Measurements from ENCODE around the gene COPS4.

The COPS4 gene

DNA sequence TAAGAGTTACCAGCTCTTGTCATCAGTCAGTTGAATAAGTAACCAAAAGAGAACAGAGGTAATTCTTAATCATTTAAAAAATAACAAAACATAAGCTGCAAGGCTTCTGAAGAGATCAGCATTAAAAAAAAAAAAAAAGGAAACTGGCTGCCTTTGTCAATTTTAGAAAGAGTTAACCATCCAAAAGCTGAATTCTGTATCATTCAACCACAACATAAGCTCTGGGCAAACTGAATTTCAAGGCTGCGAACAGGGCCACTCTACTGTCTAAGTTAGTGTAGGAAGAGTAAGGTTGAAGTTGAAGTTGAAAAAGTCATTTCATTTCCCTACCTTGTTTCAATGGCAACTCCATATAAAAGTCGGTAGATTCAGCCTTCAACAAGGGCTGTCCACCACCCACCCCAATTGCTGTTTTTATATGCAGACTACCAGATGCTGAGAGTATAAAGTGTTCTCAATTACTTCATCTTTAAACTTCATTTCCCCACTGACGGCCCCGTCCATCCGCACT, 23.2 kb upstream of the COPS4 start:
- Histone ChIP-seq H3K14ac (ENCODE audit: low read length in 2 of 2) (no peak overlapping the region), H3K9ac (ENCODE audit: low read length) (peak overlapping the region; percentile 99), H3K4me1 (ENCODE audit: control insufficient read depth, insufficient read depth, low read depth, low read length) (peaks cover 2% of the 10 kb centered on the region), H2BK12ac (ENCODE audit: low read length in 2 of 2) (no peak overlapping the region), H4K91ac (ENCODE audit: low read length) (no peak overlapping the region), H3K9me3 (ENCODE audit: control insufficient read depth, low read length) (no peaks in the 10 kb centered on the region), H2BK5ac (ENCODE audit: low read depth, low read length, poor library complexity, severe bottlenecking) (no peak overlapping the region), H3K36me3 (ENCODE audit: control insufficient read depth in 1 of 2, insufficient read depth in 2 of 2, low read depth in 1 of 2, low read length in 2 of 2) (no peaks in the 10 kb centered on the region), H3K4ac (ENCODE audit: low read depth in 1 of 2, low read length in 2 of 2) (no peak overlapping the region), H4K8ac (ENCODE audit: low read length) (no peak overlapping the region), H3K18ac (ENCODE audit: low read depth in 1 of 2, low read length in 2 of 2) (no peak overlapping the region), H3K27ac (ENCODE audit: low read length, poor library complexity, severe bottlenecking) (no peak overlapping the region), H2BK15ac (ENCODE audit: low read depth, poor library complexity, severe bottlenecking) (no peak overlapping the region), H3K4me2 (ENCODE audit: low read length, poor library complexity, severe bottlenecking) (peak overlapping the region; percentile 73), H2AFZ (ENCODE audit: low read depth, low read length) (peak overlapping the region; percentile 33), H3K23ac (ENCODE audit: low read length in 2 of 2) (no peak overlapping the region), H3K27me3 (ENCODE audit: control insufficient read depth in 1 of 2, insufficient read depth in 1 of 2, low read length in 2 of 2) (no peaks in the 10 kb centered on the region), H2AK5ac (ENCODE audit: low read length, severe bottlenecking) (no peak overlapping the region), H3K4me3 (ENCODE audit: insufficient read depth in 1 of 2, low read depth in 1 of 2, low read length in 2 of 2) (peak overlapping the region; percentile 80 to 95), H2BK120ac (ENCODE audit: low read depth, low read length) (no peak overlapping the region), H3K79me1 (replicated peaks; ENCODE audit: low read length, poor library complexity, severe bottlenecking) (peaks cover 4% of the 10 kb centered on the region)
- DNase-seq: no peak
- WGBS: 1% methylated on average over 4 of the region's 5 CpGs

GRCh38 chr4:83012200-83012686, 22.7 kb upstream of the COPS4 start:
- Histone ChIP-seq H2BK15ac (ENCODE audit: low read depth, poor library complexity, severe bottlenecking) (peak overlapping the region; percentile 48), H3K14ac (ENCODE audit: low read length in 2 of 2) (no peak overlapping the region), H3K4me3 (ENCODE audit: insufficient read depth in 1 of 2, low read depth in 1 of 2, low read length in 2 of 2) (peak overlapping the region; percentile 80 to 95), H3K4ac (ENCODE audit: low read depth in 1 of 2, low read length in 2 of 2) (no peak overlapping the region), H3K18ac (ENCODE audit: low read depth in 1 of 2, low read length in 2 of 2) (peak overlapping the region; percentile 12 to 41), H2BK12ac (ENCODE audit: low read length in 2 of 2) (no peak overlapping the region), H3K36me3 (ENCODE audit: control insufficient read depth in 1 of 2, insufficient read depth in 2 of 2, low read depth in 1 of 2, low read length in 2 of 2) (no peaks in the 10 kb centered on the region), H4K91ac (ENCODE audit: low read length) (no peak overlapping the region), H2AK5ac (ENCODE audit: low read length, severe bottlenecking) (no peak overlapping the region), H2AFZ (ENCODE audit: low read depth, low read length) (peak overlapping the region; percentile 33), H3K4me2 (ENCODE audit: low read length, poor library complexity, severe bottlenecking) (peak overlapping the region; percentile 73), H2BK5ac (ENCODE audit: low read depth, low read length, poor library complexity, severe bottlenecking) (no peak overlapping the region), H3K23ac (ENCODE audit: low read length in 2 of 2) (no peak overlapping the region), H3K9ac (ENCODE audit: low read length) (peak overlapping the region; percentile 99), H4K8ac (ENCODE audit: low read length) (no peak overlapping the region), H3K79me1 (replicated peaks; ENCODE audit: low read length, poor library complexity, severe bottlenecking) (peaks cover 4% of the 10 kb centered on the region), H2BK120ac (ENCODE audit: low read depth, low read length) (no peak overlapping the region), H3K4me1 (ENCODE audit: control insufficient read depth, insufficient read depth, low read depth, low read length) (peaks cover 2% of the 10 kb centered on the region), H3K27ac (ENCODE audit: low read length, poor library complexity, severe bottlenecking) (no peak overlapping the region), H3K27me3 (ENCODE audit: control insufficient read depth in 1 of 2, insufficient read depth in 1 of 2, low read length in 2 of 2) (no peaks in the 10 kb centered on the region), H3K9me3 (ENCODE audit: control insufficient read depth, low read length) (no peaks in the 10 kb centered on the region)
- peak; percentile 72 for DNase-seq
- 0% methylated on average over 42 of the region's 43 CpGs for WGBS

GRCh38 chr4:83012687-83013419, 22.1 kb upstream of the COPS4 start:
- Histone ChIP-seq H3K23ac (ENCODE audit: low read length in 2 of 2) (no peak overlapping the region), H3K18ac (ENCODE audit: low read depth in 1 of 2, low read length in 2 of 2) (peak overlapping the region; percentile 40 to 41), H2AFZ (ENCODE audit: low read depth, low read length) (peak overlapping the region; percentile 33), H2BK5ac (ENCODE audit: low read depth, low read length, poor library complexity, severe bottlenecking) (no peak overlapping the region), H3K4me2 (ENCODE audit: low read length, poor library complexity, severe bottlenecking) (peak overlapping the region; percentile 73), H3K4ac (ENCODE audit: low read depth in 1 of 2, low read length in 2 of 2) (no peak overlapping the region), H3K79me1 (replicated peaks; ENCODE audit: low read length, poor library complexity, severe bottlenecking) (peaks cover 3% of the 10 kb centered on the region), H3K9ac (ENCODE audit: low read length) (peak overlapping the region; percentile 99), H4K91ac (ENCODE audit: low read length) (no peak overlapping the region), H3K4me3 (ENCODE audit: insufficient read depth in 1 of 2, low read depth in 1 of 2, low read length in 2 of 2) (peak overlapping the region; percentile 80 to 95), H3K27me3 (ENCODE audit: control insufficient read depth in 1 of 2, insufficient read depth in 1 of 2, low read length in 2 of 2) (no peaks in the 10 kb centered on the region), H3K4me1 (ENCODE audit: control insufficient read depth, insufficient read depth, low read depth, low read length) (peaks cover 2% of the 10 kb centered on the region), H3K36me3 (ENCODE audit: control insufficient read depth in 1 of 2, insufficient read depth in 2 of 2, low read depth in 1 of 2, low read length in 2 of 2) (no peaks in the 10 kb centered on the region), H3K9me3 (ENCODE audit: control insufficient read depth, low read length) (no peaks in the 10 kb centered on the region), H4K8ac (ENCODE audit: low read length) (no peak overlapping the region), H3K27ac (ENCODE audit: low read length, poor library complexity, severe bottlenecking) (peak overlapping the region; percentile 87), H2BK15ac (ENCODE audit: low read depth, poor library complexity, severe bottlenecking) (peak overlapping the region; percentile 48), H3K14ac (ENCODE audit: low read length in 2 of 2) (no peak overlapping the region), H2AK5ac (ENCODE audit: low read length, severe bottlenecking) (no peak overlapping the region), H2BK12ac (ENCODE audit: low read length in 2 of 2) (no peak overlapping the region), H2BK120ac (ENCODE audit: low read depth, low read length) (no peak overlapping the region)
- DNase-seq: peak; percentile 98
- WGBS: under 1% methylated on average over 68 of the region's 73 CpGs

DNA sequence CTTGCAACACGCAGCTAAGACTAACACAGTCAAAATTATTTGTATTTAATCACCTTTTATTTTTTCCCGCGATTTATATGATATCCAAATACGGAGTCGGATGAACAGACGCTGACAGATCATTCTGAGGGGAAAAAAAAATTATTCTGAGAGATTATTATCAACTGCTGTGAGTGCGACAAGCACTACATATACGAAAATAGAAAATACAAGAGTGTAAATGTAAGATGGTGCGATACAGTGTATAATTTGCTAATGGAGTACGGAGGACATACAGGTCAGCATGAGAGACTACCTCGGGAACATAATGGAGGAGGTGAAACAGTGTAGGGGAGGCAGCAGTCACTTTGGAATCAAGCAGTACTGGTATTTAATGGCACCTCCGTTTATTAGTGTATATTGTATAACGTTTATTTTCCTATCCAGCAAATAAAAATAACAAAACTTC, 21.5 kb upstream of the COPS4 start:
- Histone ChIP-seq H3K4ac (ENCODE audit: low read depth in 1 of 2, low read length in 2 of 2) (peak overlapping the region in 1 of 2 experiments; percentile 53), H3K14ac (ENCODE audit: low read length in 2 of 2) (no peak overlapping the region), H2BK5ac (ENCODE audit: low read depth, low read length, poor library complexity, severe bottlenecking) (no peak overlapping the region), H3K4me2 (ENCODE audit: low read length, poor library complexity, severe bottlenecking) (peak overlapping the region; percentile 15), H4K91ac (ENCODE audit: low read length) (no peak overlapping the region), H2AK5ac (ENCODE audit: low read length, severe bottlenecking) (no peak overlapping the region), H2BK15ac (ENCODE audit: low read depth, poor library complexity, severe bottlenecking) (no peak overlapping the region), H3K9ac (ENCODE audit: low read length) (peak overlapping the region; percentile 93), H3K79me1 (replicated peaks; ENCODE audit: low read length, poor library complexity, severe bottlenecking) (peaks cover 3% of the 10 kb centered on the region), H3K4me1 (ENCODE audit: control insufficient read depth, insufficient read depth, low read depth, low read length) (peaks cover under 1% of the 10 kb centered on the region), H3K9me3 (ENCODE audit: control insufficient read depth, low read length) (no peaks in the 10 kb centered on the region), H4K8ac (ENCODE audit: low read length) (no peak overlapping the region), H3K27me3 (ENCODE audit: control insufficient read depth in 1 of 2, insufficient read depth in 1 of 2, low read length in 2 of 2) (no peaks in the 10 kb centered on the region), H3K27ac (ENCODE audit: low read length, poor library complexity, severe bottlenecking) (peak overlapping the region; percentile 87), H2AFZ (ENCODE audit: low read depth, low read length) (no peak overlapping the region), H3K4me3 (ENCODE audit: insufficient read depth in 1 of 2, low read depth in 1 of 2, low read length in 2 of 2) (peak overlapping the region in 1 of 2 experiments; percentile 87), H2BK12ac (ENCODE audit: low read length in 2 of 2) (no peak overlapping the region), H2BK120ac (ENCODE audit: low read depth, low read length) (no peak overlapping the region), H3K18ac (ENCODE audit: low read depth in 1 of 2, low read length in 2 of 2) (no peak overlapping the region), H3K23ac (ENCODE audit: low read length in 2 of 2) (no peak overlapping the region), H3K36me3 (ENCODE audit: control insufficient read depth in 1 of 2, insufficient read depth in 2 of 2, low read depth in 1 of 2, low read length in 2 of 2) (no peaks in the 10 kb centered on the region)
- no peak for DNase-seq
- WGBS: 40% methylated on average over 10 of the region's 13 CpGs
